Myocyte (in vitro differentiated cells): ENCODE data around the gene CNGB1. TPM values are rescaled to one million over a fixed set of nuclear protein-coding genes. Genes with fewer than 3 reads are reported as not detected.

Experiments used
- DNase-seq: peaks from one replicate; pipeline ENCODE4 v3.0.0-alpha.2; 2012; ENCODE audit warnings: low read depth
- total RNA-seq: library from RNA; depleted of rRNA; stranded (reverse); fragments of >200 nt; gene quantifications from 2 replicates; pipeline ENCODE4 v1.2.3, GENCODE V29; 2014

The CNGB1 gene
- total RNA-seq, 1 donor from 2014 or later = not detected

DNA sequence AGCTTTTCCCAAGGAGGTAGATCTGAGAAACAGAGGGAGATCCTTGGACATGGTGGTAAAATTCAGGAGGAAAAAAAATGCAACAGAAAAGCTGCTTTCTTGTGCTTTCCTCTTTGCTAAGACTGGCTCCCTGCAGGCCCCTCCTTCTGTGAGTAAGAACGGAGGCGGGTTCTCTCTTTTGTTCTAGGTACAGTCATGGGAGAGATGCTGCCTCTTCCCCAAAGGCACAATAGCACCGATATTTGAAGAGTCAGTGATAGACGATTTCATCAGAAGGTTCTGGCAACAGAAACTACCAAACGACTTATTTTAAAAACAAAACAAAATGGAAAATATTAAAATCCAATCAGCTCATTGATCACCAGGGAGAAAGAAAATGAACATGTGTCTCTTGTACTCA lies 136.0 kb downstream of the CNGB1 start:
- no peak for DNase-seq

Other genes with a start within 250 kb of the CNGB1 start
- gene KATNB1, start 235.4 kb downstream of the CNGB1 start, total RNA-seq = 32.9 and 51.3 TPM in 2 replicates
- gene KIFC3, start 168.6 kb downstream of the CNGB1 start, total RNA-seq = 55.6 and 64.5 TPM in 2 replicates
- gene ZNF319, start 29.5 kb upstream of the CNGB1 start, total RNA-seq = 3.9 and 4.3 TPM in 2 replicates
- gene USB1, start 30.3 kb upstream of the CNGB1 start, total RNA-seq = 9.4 and 23.8 TPM in 2 replicates
- gene MMP15, start 54.6 kb upstream of the CNGB1 start, total RNA-seq = 53.2 and 89.2 TPM in 2 replicates
- gene CFAP20, start 158.3 kb upstream of the CNGB1 start, total RNA-seq = 123 and 132 TPM in 2 replicates
- gene CSNK2A2, start 227.0 kb upstream of the CNGB1 start, total RNA-seq = 36.1 and 50.6 TPM in 2 replicates